HepG2 (cell line): ENCODE results near the gene TMC2. TPM values are rescaled to one million over a fixed set of nuclear protein-coding genes. Genes with fewer than 3 reads are reported as not detected.

Experiments
- BRCA1 ChIP-seq: sonication (generic); formaldehyde crosslinking; IDR thresholded peaks from 2 replicates; pipeline ENCODE4 v1.4.0; 2020; ENCODE audit warnings: missing genetic modification reagents
- ESRRA ChIP-seq: sonication (generic); formaldehyde crosslinking; IDR thresholded peaks from 2 replicates; pipeline ENCODE4 v1.5.1; 2020; ENCODE audit warnings: mild to moderate bottlenecking, low read depth, missing genetic modification reagents
- FOXA3 ChIP-seq: IDR thresholded peaks from 2 replicates; pipeline ENCODE4 v1.6.1; 2016; ENCODE audit warnings: missing genetic modification reagents, missing compliant biosample characterization
- GTF2F1 ChIP-seq: fragments of 150-350 bp; IDR thresholded peaks from 2 replicates; pipeline ENCODE4 v1.6.1; 2014; ENCODE audit warnings: low read length
- IKZF4 ChIP-seq: sonication (generic); formaldehyde crosslinking; IDR thresholded peaks from 2 replicates; pipeline ENCODE4 v1.5.1; 2020; ENCODE audit warnings: borderline replicate concordance, mild to moderate bottlenecking, low read depth, missing genetic modification reagents; ENCODE audit errors: not compliant biosample characterization
- IRX3 ChIP-seq: sonication (generic); formaldehyde crosslinking; IDR thresholded peaks from 2 replicates; pipeline ENCODE4 v1.8.1; 2023; ENCODE audit warnings: mild to moderate bottlenecking, low read depth, missing genetic modification reagents, borderline replicate concordance
- KDM5A ChIP-seq: fragments of 200-600 bp; sonication (generic); IDR thresholded peaks from 2 replicates; pipeline ENCODE4 v1.7.0; 2018; ENCODE audit warnings: antibody characterized with exemption, mild to moderate bottlenecking, low read length, borderline replicate concordance
- MEIS1 ChIP-seq: sonication (generic); formaldehyde crosslinking; IDR thresholded peaks from 2 replicates; pipeline ENCODE4 v1.9.0; 2021; ENCODE audit warnings: mild to moderate bottlenecking, missing genetic modification reagents, moderate library complexity, borderline replicate concordance
- MYC ChIP-seq: sonication (generic); formaldehyde crosslinking; IDR thresholded peaks from 2 replicates; pipeline ENCODE4 v1.9.0; 2021; ENCODE audit warnings: missing genetic modification reagents, borderline replicate concordance
- NFATC3 ChIP-seq: sonication (generic); formaldehyde crosslinking; IDR thresholded peaks from 2 replicates; pipeline ENCODE4 v1.5.1; 2020; ENCODE audit warnings: mild to moderate bottlenecking, missing genetic modification reagents
- NPAS2 ChIP-seq: sonication (generic); formaldehyde crosslinking; IDR thresholded peaks from 2 replicates; pipeline ENCODE4 v1.8.0; 2022; ENCODE audit warnings: mild to moderate bottlenecking, missing genetic modification reagents, borderline replicate concordance
- PAF1 ChIP-seq: IDR thresholded peaks from 2 replicates; pipeline ENCODE4 v1.6.1; 2016; ENCODE audit warnings: missing genetic modification reagents, missing compliant biosample characterization
- PHB2 ChIP-seq: fragments of 450-650 bp; IDR thresholded peaks from 2 replicates; pipeline ENCODE4 v1.6.1; 2018; ENCODE audit not compliant: partially characterized antibody
- SIN3A ChIP-seq: IDR thresholded peaks from 2 replicates; pipeline ENCODE4 v1.6.1; 2011; ENCODE audit warnings: low read depth, mild to moderate bottlenecking, control low read depth, low read length, borderline replicate concordance
- SOX5 ChIP-seq: IDR thresholded peaks from 2 replicates; pipeline ENCODE4 v1.6.1; 2016; ENCODE audit warnings: borderline replicate concordance
- SP140L ChIP-seq: sonication (generic); formaldehyde crosslinking; IDR thresholded peaks from 2 replicates; pipeline ENCODE4 v1.4.0; 2020; ENCODE audit warnings: missing genetic modification reagents, borderline replicate concordance
- TBX2 ChIP-seq: sonication (generic); formaldehyde crosslinking; IDR thresholded peaks from 2 replicates; pipeline ENCODE4 v1.5.0; 2020; ENCODE audit warnings: missing genetic modification reagents, mild to moderate bottlenecking, borderline replicate concordance
- TCF7 ChIP-seq: sonication (generic); IDR thresholded peaks from 2 replicates; pipeline ENCODE4 v1.6.1; 2016; ENCODE audit warnings: antibody characterized with exemption, low read depth
- YY1 ChIP-seq: IDR thresholded peaks from 2 replicates; pipeline ENCODE4 v1.6.1; 2011; ENCODE audit warnings: low read length, low read depth, moderate library complexity, mild to moderate bottlenecking; ENCODE audit not compliant: insufficient read depth, insufficient replicate concordance
- ZMYM4 ChIP-seq: sonication (generic); formaldehyde crosslinking; IDR thresholded peaks from 2 replicates; pipeline ENCODE4 v1.8.1; 2023; ENCODE audit warnings: mild to moderate bottlenecking, missing genetic modification reagents
- ZNF282 ChIP-seq: fragments of 450-650 bp; IDR thresholded peaks from 2 replicates; pipeline ENCODE4 v1.6.1; 2018; ENCODE audit not compliant: partially characterized antibody
- ZNF343 ChIP-seq: sonication (generic); formaldehyde crosslinking; IDR thresholded peaks from 2 replicates; pipeline ENCODE4 v1.4.0; 2020; ENCODE audit warnings: mild to moderate bottlenecking, missing genetic modification reagents
- ZNF572 ChIP-seq: sonication (generic); formaldehyde crosslinking; IDR thresholded peaks from 2 replicates; pipeline ENCODE4 v1.5.1; 2020; ENCODE audit warnings: mild to moderate bottlenecking, missing genetic modification reagents
- ZNF670 ChIP-seq: sonication (generic); formaldehyde crosslinking; IDR thresholded peaks from 2 replicates; pipeline ENCODE4 v1.8.0; 2022; ENCODE audit warnings: mild to moderate bottlenecking, missing genetic modification reagents, borderline replicate concordance
- ZNF674 ChIP-seq: sonication (generic); formaldehyde crosslinking; IDR thresholded peaks from 2 replicates; pipeline ENCODE4 v1.5.0; 2020; ENCODE audit warnings: low read depth, mild to moderate bottlenecking, missing genetic modification reagents
- ZNF761 ChIP-seq: sonication (generic); formaldehyde crosslinking; conservative IDR thresholded peaks from 2 replicates; pipeline ENCODE4 v1.4.0; 2020; ENCODE audit warnings: mild to moderate bottlenecking, missing genetic modification reagents
- ZNF883 ChIP-seq: sonication (generic); formaldehyde crosslinking; IDR thresholded peaks from 2 replicates; pipeline ENCODE4 v1.5.1; 2020; ENCODE audit warnings: mild to moderate bottlenecking, missing genetic modification reagents; ENCODE audit errors: not compliant biosample characterization
- ZSCAN12 ChIP-seq: sonication (generic); formaldehyde crosslinking; IDR thresholded peaks from 2 replicates; pipeline ENCODE4 v1.9.0; 2021; ENCODE audit warnings: mild to moderate bottlenecking, missing genetic modification reagents
- polyA plus RNA-seq, 8 experiments: library from polyadenylated mRNA; depleted of rRNA in 3 of 8; stranded (reverse) in 7 of 8; unstranded in 1 of 8; fragments of >200 nt; fragmentation: Illumina TruSeq in 4 of 8; extraction: Trizol in 4 of 8; gene quantifications; 2 replicates each; pipeline versions ENCODE4 v1.2.1 to v1.2.3, GENCODE V29; 2011 to 2016; ENCODE audit warnings: low read depth in 4 of 8, missing spikeins in 1 of 8, mixed read lengths in 1 of 8; ENCODE audit not compliant: insufficient read depth in 1 of 8
- total RNA-seq, 5 experiments: library from RNA; depleted of rRNA; stranded (reverse); fragments of >200 nt; fragmentation: Illumina TruSeq; extraction: Trizol; gene quantifications; 2 replicates each; pipeline ENCODE4 v1.2.3, GENCODE V29; 2016; ENCODE audit warnings: low read depth in 1 of 5
- TF ChIP-seq, protein P1 (sequence below): sonication (generic); formaldehyde crosslinking; IDR thresholded peaks from 2 replicates; pipeline ENCODE4 v1.4.0; 2020; ENCODE audit warnings: missing genetic modification reagents

The TMC2 gene
- total and polyA plus RNA-seq, 2 of the 13 experiments (the other 11 are each of a cell fraction or from before 2014, with no cell fraction given), result not detected

DNA sequence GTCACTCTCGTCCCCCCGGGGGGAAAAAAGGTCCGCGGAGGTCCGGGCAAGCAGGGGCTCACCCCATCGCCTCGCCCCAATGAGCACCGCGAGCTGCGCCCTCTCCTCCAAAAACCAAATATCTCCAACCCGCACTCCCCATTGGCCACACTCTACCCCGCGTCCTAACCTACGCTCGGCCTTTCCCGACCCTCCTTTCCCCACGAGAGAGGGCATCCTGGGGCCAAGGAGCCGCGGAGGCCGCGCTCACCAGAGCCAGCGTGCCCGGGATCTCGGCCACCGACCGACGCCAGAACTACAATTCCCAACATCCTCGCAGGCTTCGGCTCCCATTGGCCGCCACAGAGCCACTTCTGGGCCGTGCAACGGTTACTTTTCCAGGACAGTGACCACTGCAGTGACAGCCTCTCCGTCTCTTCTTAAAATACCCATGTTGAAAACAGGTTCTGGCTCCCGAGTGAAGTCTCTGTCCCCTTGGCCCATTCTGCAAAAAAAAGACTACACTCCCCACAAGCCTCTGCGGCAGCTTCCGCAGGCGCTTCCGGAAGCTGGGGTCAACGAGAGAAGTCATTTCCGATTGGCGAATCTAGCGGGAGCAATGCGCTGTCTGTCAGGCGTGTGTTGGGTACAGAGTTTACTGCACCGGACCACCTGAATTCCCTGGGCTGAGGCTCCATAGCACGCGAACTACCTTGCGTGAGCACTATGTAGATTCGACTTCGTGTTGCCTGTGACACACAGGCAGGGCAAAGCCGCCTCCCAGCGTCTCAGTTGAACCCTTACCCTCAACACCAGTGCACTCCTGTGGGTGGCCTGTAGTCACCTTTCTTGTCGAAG lies 27.5 kb upstream of the TMC2 start, which contains the start of gene ZNF343 (continued):
- TF ChIP-seq PHB2 (no peak), NPAS2 (CRISPR knock-in tag) (no peak), SP140L (0 out of 2 replicates have a peak, but pooled peaks have one; percentile 22), TCF7 (no peak), KDM5A (peak; percentile 88), ZNF761 (CRISPR knock-in tag) (no peak), SIN3A (0 out of 2 replicates have a peak, but pooled peaks have one; percentile 22), IKZF4 (peak; percentile 43), ZNF670 (peak; percentile 88), ZNF674 (0 out of 2 replicates have a peak, but pooled peaks have one; percentile 38), MEIS1 (CRISPR knock-in tag) (peak; percentile 42; the same call in 1 of the 2 replicates), ZNF343 (CRISPR knock-in tag) (no peak; the same call in 1 of the 2 replicates), YY1 (peak; percentile 49), PAF1 (CRISPR knock-in tag) (no peak; the same call in 1 of the 2 replicates), ZSCAN12 (CRISPR knock-in tag) (peak; percentile 19; the same call in 1 of the 2 replicates), ZMYM4 (CRISPR knock-in tag) (peak; percentile 73; the same call in 1 of the 2 replicates), FOXA3 (CRISPR knock-in tag) (peak; percentile 64), ZNF572 (CRISPR knock-in tag) (no peak; the same call in 1 of the 2 replicates), TBX2 (CRISPR knock-in tag) (peak; percentile 68), GTF2F1 (no peak), IRX3 (CRISPR knock-in tag) (0 out of 2 replicates have a peak, but pooled peaks have one; percentile 50), NFATC3 (CRISPR knock-in tag) (no peak), MYC (CRISPR knock-in tag) (peak; percentile 91), ESRRA (0 out of 2 replicates have a peak, but pooled peaks have one; percentile 53), BRCA1 (no peak; the same call in 1 of the 2 replicates), SOX5 (CRISPR knock-in tag) (no peak), ZNF282 (no peak), ZNF883 (CRISPR knock-in tag) (peak; percentile 81)
- TF ChIP-seq, protein P1, sequence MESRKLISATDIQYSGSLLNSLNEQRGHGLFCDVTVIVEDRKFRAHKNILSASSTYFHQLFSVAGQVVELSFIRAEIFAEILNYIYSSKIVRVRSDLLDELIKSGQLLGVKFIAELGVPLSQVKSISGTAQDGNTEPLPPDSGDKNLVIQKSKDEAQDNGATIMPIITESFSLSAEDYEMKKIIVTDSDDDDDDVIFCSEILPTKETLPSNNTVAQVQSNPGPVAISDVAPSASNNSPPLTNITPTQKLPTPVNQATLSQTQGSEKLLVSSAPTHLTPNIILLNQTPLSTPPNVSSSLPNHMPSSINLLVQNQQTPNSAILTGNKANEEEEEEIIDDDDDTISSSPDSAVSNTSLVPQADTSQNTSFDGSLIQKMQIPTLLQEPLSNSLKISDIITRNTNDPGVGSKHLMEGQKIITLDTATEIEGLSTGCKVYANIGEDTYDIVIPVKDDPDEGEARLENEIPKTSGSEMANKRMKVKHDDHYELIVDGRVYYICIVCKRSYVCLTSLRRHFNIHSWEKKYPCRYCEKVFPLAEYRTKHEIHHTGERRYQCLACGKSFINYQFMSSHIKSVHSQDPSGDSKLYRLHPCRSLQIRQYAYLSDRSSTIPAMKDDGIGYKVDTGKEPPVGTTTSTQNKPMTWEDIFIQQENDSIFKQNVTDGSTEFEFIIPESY, result no peak
